NCI-H1436 treated with DMSO at 0.1 percent for 48 hours (cell line): ENCODE data around the gene NOXA1.

ENCODE experiments used
- DNase-seq: peaks from one replicate; lab custom pipeline; 2025; lab: John Stamatoyannopoulos, UW

The NOXA1 gene

GRCh38 chr9:137387891-137388560, 35.2 kb upstream of the NOXA1 start:
- no peak for DNase-seq

- no peak for DNase-seq
Observed at GRCh38 chr9:137388589-137389427, 34.4 kb upstream of the NOXA1 start.

GRCh38 chr9:137389428-137389746, 33.8 kb upstream of the NOXA1 start:
- no peak for DNase-seq

- no peak for DNase-seq
Observed at GRCh38 chr9:137390553-137391410, 32.4 kb upstream of the NOXA1 start.

GRCh38 chr9:137391411-137391754, 31.8 kb upstream of the NOXA1 start:
- no peak for DNase-seq

GRCh38 chr9:137392232-137393007, 30.8 kb upstream of the NOXA1 start:
- DNase-seq, result no peak

- no peak for DNase-seq
Observed at GRCh38 chr9:137393176-137394150, 29.7 kb upstream of the NOXA1 start.

- DNase-seq, result no peak
Observed at GRCh38 chr9:137394866-137395665, 28.1 kb upstream of the NOXA1 start.

- no peak for DNase-seq
Observed at GRCh38 chr9:137395666-137396010, 27.6 kb upstream of the NOXA1 start.

- no peak for DNase-seq
Observed at GRCh38 chr9:137396227-137396626, 27.0 kb upstream of the NOXA1 start.

- DNase-seq, result no peak
Observed at GRCh38 chr9:137396634-137397367, 26.4 kb upstream of the NOXA1 start.

- no peak for DNase-seq
Observed at GRCh38 chr9:137397675-137398423, 25.3 kb upstream of the NOXA1 start.

GRCh38 chr9:137398561-137399468, 24.4 kb upstream of the NOXA1 start:
- DNase-seq, result no peak

GRCh38 chr9:137402746-137403145, 20.4 kb upstream of the NOXA1 start:
- no peak for DNase-seq

GRCh38 chr9:137403269-137403668, 19.9 kb upstream of the NOXA1 start:
- DNase-seq, result no peak

GRCh38 chr9:137404961-137405567, 18.1 kb upstream of the NOXA1 start:
- no peak for DNase-seq

GRCh38 chr9:137405677-137406081, 17.5 kb upstream of the NOXA1 start:
- DNase-seq, result no peak
